T-helper 9 cell (primary cell): ENCODE measurements around the gene JKAMP.

ENCODE experiments used
- DNase-seq: peaks from one replicate; pipeline ENCODE4 v3.0.0-alpha.2; 2020

Gene JKAMP

DNA sequence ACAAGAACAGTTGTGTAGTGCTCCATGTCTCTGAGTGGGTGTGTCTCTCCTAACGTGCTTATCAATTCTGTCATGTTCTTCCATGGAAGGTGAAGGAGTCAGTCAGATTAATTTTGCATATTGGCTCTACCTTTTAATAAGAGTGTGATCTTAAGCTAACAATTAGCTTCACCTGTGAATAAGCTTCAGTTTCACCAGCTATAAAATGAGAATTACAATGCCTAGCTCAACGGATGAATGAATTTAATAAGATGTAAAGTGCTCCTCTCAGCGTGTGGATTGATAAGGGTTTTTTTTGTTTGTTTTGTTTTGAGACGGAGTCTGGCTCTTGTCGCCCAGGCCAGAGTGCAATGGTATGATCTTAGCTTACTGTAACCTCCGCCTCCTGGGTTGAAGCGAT, 59.6 kb downstream of the JKAMP start:
- DNase-seq = no peak

DNA sequence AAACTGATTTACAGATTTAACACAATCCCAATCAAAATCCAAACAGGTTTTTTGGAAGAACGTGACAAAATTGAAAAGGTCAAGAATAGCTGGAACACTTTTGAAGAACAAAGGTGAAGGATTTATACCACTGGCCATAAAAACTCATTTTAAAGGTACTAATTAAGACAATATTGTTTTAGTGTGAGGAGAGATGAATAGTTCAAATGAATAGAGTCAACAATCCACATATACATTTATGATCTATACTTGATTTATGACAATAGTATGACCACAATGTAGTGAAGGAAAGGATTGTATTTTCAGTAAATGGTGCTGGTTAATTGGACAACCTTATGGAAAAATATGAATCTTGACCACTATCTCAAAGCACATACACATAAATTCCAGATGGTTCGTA, 63.0 kb downstream of the JKAMP start:
- DNase-seq = no peak
